Mucosa of descending colon (tissue), 3 donors: Measurements from ENCODE around the gene TAS1R1. TPM values are rescaled to one million over a fixed set of nuclear protein-coding genes. Genes with fewer than 3 reads are reported as not detected.

Source experiments
- ATAC-seq: fragments of 200-7000 bp; cut with Tn5 transposase; one replicate; pipeline ENCODE4 v1.9.1; 2020; ENCODE audit warnings: mild to moderate bottlenecking, moderate library complexity
- DNase-seq, 3 donors: peaks; one replicate each; pipeline ENCODE4 v3.0.0-alpha.2; 2020
- H3K36me3 ChIP-seq: fragments of 200-600 bp; one replicate; pipeline ENCODE4 v1.8.0; 2021; ENCODE audit warnings: low read depth, mild to moderate bottlenecking
- H3K4me1 ChIP-seq: fragments of 200-600 bp; one replicate; pipeline ENCODE4 v1.8.0; 2021; ENCODE audit warnings: low read depth, mild to moderate bottlenecking
- H3K4me3 ChIP-seq: fragments of 200-600 bp; one replicate; pipeline ENCODE4 v1.8.0; 2021; ENCODE audit warnings: mild to moderate bottlenecking
- H3K9me3 ChIP-seq: fragments of 200-600 bp; one replicate; pipeline ENCODE4 v1.8.0; 2021; ENCODE audit warnings: mild to moderate bottlenecking
- CTCF ChIP-seq: fragments of 200-600 bp; IDR thresholded peaks from one replicate; pipeline ENCODE4 v1.8.0; 2022; ENCODE audit warnings: antibody characterized with exemption, mild to moderate bottlenecking
- intact Hi-C, 2 donors: fragments of 100-400 bp; cut with DNase I in 1 of 2; cut with micrococcal nuclease in 1 of 2; formaldehyde crosslinking; loops; one replicate each; pipeline versions ENCODE4 v1.11.0 to v1.11.1; 2022; cut with DNase I, micrococcal nuclease
- total RNA-seq, 3 donors: library from RNA; stranded (reverse); fragmentation: NEBNext Ultra II Directional in 2 of 3; extraction: Animal tissue kit (Norgen Biotek cat#: 25700) in 2 of 3; gene quantifications; one replicate each; pipeline versions ENCODE4 v1.2.1 to v1.2.4, GENCODE V29; 2021 to 2023
- donor health status: DM: no; HTN: no; CAD: no; lungs with moderate emphysema.
- donor health status: DM: no; HTN: no; CAD: no.
- donor health status: DM: no; HTN: yes; CAD: no.

Gene TAS1R1
- total RNA-seq, 3 donors from 2014 or later: 0.13 to 0.14 TPM; not detected in 1

DNA sequence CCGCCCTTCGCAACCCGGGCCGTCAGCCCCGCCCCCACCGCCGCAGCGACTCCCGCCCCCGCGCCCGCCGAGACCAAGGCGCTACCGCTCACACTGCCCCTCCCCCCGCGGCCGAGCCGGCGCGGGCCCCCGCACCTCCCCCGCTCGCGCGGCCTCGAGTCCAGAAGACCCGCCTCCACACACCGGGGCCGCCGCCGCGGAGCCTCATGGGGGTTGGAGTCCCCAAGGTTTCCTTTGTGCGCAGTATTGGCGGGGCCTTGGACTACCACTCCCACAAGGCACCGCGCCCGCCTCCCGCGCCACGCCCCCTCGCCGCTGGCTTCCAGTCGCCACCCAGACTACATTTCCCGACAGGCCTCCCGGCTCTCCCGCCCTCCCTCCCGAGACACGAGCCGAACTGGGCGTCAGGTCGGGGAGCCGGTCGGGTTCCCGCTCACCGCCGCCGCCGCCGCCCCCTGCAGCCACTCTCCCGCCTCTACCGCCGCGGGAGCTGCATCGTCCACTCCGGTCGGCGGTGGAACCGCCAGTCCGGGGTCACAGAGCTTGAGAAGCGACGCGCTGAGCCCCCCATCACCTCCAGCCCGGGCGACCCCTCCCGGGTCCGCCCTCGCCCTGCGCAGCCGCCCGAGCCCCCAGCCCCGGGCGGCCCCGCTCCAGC is 58.4 kb downstream of the TAS1R1 start, which contains the start of gene PHF13:
Gene PHF13 (plus strand): TSS at position 371 of the 658 bp plus-strand sequence. CDS start 336 bp downstream, outside the sequence.
- intact Hi-C loops: no loop called here
- DNase-seq (peak; percentile 100), ATAC-seq (peak; percentile 96)
- H3K4me3 ChIP-seq: peak within 1 kb of the TSS; percentile 86
- no peak for TF ChIP-seq CTCF
- no peaks in the 10 kb centered on the region for H3K36me3 ChIP-seq
- H3K4me1 ChIP-seq: peaks cover 8% of the 10 kb centered on the region
- H3K9me3 ChIP-seq: no peaks in the 10 kb centered on the region

DNA sequence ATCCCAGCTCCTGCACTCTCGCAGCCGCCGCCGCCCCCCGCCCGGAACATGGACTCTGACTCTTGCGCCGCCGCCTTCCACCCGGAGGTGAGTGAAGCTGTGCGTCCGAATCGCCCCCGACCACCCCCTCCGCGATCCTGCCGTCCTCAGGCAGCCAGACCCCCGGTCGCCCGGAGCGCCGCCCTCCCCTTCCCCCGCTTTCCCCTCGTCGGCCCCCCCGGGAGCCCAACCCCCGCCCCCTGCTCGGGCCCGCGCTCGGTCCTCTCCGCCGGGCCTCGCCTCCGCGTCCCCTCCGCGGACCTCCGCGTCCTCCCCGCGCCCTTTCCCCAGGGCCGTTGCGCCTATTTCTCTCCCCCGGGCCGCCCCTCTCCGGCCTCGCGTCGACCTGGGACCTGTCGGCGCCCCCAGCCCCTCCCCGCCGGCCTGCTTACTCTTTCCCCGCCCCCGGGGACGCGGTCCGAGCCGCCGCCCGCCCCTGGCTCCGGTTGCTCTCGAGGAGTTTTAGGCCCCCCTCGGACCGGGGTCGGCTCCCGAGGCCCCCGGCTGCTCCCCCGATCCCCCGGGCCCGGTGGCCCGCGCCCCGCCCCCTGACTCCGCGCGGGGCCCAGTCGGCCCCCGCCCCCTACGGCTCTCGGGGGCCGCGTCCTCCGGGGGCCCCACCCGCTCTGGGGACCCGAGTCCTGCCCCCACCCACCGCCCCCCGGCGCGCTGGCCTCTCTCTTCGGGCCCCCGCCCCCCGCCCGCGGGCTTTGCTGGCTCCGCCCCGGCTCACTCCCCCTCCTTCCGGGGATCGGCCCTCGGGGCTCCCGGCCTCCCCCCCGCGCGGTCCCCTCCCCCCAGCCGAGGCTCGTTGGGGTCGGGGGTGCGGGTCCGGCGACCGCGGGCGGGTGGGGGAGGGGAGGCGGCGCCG is 59.2 kb downstream of the TAS1R1 start:
- peaks cover 8% of the 10 kb centered on the region for H3K4me1 ChIP-seq
- peak; percentile 68 to 84 (median 77) for DNase-seq
- no peaks in the 10 kb centered on the region for H3K9me3 ChIP-seq
- ATAC-seq: peak; percentile 7
- TF ChIP-seq CTCF: no peak
- no peaks in the 10 kb centered on the region for H3K36me3 ChIP-seq
- intact Hi-C loops: no loop called here
- H3K4me3 ChIP-seq: peak overlapping the region; percentile 86

- intact Hi-C loops: no loop called here
- no peak for TF ChIP-seq CTCF
- peaks cover 8% of the 10 kb centered on the region for H3K4me1 ChIP-seq
- H3K9me3 ChIP-seq: no peaks in the 10 kb centered on the region
- ATAC-seq (no peak), DNase-seq (peak; percentile 23 to 60 (median 58))
- peak overlapping the region; percentile 86 for H3K4me3 ChIP-seq
- H3K36me3 ChIP-seq: no peaks in the 10 kb centered on the region
Measured at GRCh38 chr1:6614929-6615785, 60.0 kb downstream of the TAS1R1 start.

GRCh38 chr1:6619045-6619444 is 63.9 kb downstream of the TAS1R1 start:
- H3K36me3 ChIP-seq: peaks cover 9% of the 10 kb centered on the region
- no peaks in the 10 kb centered on the region for H3K9me3 ChIP-seq
- ATAC-seq (no peak), DNase-seq (no peak)
- TF ChIP-seq CTCF: no peak
- no peak overlapping the region for H3K4me3 ChIP-seq
- intact Hi-C loops: no loop called here
- H3K4me1 ChIP-seq: peaks cover 3% of the 10 kb centered on the region
